Choroid plexus epithelial cell (primary cell): Measurements from ENCODE around the gene EFHC1.

Experiments used
- DNase-seq: peaks from one replicate; pipeline ENCODE4 v3.0.0-alpha.2; 2010; ENCODE audit warnings: low read depth
- H3K4me3 ChIP-seq: 2 replicates; pipeline ENCODE4 v1.5.1; 2011; ENCODE audit warnings: low read depth, mild to moderate bottlenecking, control low read depth, low read length, moderate library complexity
- TF ChIP-seq, protein P1 (sequence below): conservative IDR thresholded peaks from 2 replicates; pipeline ENCODE4 v1.5.1; 2011; ENCODE audit warnings: low read depth, mild to moderate bottlenecking, control low read depth, inconsistent platforms, low read length, moderate library complexity

Gene EFHC1

DNA sequence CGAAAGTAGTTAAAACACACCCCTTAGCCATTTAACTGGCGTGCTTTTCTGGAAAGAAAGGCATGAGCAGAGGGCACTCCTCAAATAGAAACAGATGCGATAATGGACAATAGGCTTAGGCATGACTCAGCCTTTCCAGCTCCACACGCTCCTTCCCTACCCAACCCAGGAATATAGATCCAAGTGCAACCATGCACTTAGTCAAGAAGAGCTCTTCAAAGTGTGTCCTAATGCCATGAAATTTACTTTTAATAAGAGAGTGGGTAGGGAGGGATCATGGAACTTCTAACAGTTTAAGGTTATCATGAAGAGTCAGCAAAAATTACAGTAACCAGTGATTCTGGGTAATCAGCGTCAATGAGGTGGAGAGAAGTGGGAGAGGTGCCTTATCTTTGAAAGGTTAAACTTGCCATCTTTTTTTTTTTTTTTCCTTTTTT lies 2.4 kb upstream of the EFHC1 start:
- no peak overlapping the region for H3K4me3 ChIP-seq
- TF ChIP-seq, protein P1, sequence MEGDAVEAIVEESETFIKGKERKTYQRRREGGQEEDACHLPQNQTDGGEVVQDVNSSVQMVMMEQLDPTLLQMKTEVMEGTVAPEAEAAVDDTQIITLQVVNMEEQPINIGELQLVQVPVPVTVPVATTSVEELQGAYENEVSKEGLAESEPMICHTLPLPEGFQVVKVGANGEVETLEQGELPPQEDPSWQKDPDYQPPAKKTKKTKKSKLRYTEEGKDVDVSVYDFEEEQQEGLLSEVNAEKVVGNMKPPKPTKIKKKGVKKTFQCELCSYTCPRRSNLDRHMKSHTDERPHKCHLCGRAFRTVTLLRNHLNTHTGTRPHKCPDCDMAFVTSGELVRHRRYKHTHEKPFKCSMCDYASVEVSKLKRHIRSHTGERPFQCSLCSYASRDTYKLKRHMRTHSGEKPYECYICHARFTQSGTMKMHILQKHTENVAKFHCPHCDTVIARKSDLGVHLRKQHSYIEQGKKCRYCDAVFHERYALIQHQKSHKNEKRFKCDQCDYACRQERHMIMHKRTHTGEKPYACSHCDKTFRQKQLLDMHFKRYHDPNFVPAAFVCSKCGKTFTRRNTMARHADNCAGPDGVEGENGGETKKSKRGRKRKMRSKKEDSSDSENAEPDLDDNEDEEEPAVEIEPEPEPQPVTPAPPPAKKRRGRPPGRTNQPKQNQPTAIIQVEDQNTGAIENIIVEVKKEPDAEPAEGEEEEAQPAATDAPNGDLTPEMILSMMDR, result no peak
- peak; percentile 57 for DNase-seq

GRCh38 chr6:52418606-52419005 lies 1.5 kb upstream of the EFHC1 start:
- no peak for DNase-seq
- TF ChIP-seq, protein P1, result no peak
- H3K4me3 ChIP-seq, result no peak overlapping the region

DNA sequence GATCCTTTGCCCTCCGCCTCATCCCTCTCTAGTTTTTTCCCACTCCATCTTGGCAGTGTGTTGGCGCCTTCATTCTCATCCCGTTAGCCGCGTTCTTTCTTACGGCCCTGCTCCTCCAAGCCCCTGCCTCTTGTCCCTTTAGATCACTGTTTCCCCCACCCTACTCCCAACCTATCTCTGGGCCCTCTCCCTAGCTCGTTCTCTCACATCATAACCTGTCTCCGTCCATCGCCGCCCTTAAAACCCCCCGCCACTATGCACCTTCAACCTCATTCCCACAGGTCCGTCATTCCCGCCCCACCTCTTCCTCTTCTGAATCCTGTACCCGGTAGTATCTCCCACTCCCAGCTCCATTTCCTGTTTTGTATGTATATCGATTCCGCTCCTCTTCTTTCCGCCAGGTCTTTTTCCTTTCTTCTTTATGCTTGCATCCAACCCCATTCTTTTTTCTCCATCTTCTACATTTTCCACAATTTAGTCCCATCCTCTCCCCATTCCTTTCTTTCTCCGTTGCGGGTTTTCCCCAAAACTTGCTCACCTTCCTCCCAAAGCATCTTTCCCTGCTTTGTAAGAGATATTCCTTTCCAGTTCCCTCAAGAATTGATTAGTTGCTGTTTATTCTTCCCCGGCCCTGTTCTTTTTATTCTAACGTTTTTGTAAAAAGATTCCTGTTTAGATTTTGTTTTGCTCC lies 671 bp downstream of the EFHC1 start:
- DNase-seq, result peak; percentile 38
- TF ChIP-seq, protein P1, result no peak
- peak overlapping the region; percentile 86 for H3K4me3 ChIP-seq

- H3K4me3 ChIP-seq, result no peak overlapping the region
- no peak for DNase-seq
- TF ChIP-seq, protein P1, result no peak
Measured at GRCh38 chr6:52422156-52422555, 2.0 kb downstream of the EFHC1 start.

GRCh38 chr6:52423448-52423847 lies 3.3 kb downstream of the EFHC1 start:
- DNase-seq, result peak; percentile 8
- no peak overlapping the region for H3K4me3 ChIP-seq
- TF ChIP-seq, protein P1, result no peak

- peak; percentile 90 for DNase-seq
- TF ChIP-seq, protein P1, result no peak
- H3K4me3 ChIP-seq, result no peak overlapping the region
Measured at GRCh38 chr6:52423971-52424381, 3.8 kb downstream of the EFHC1 start.

DNA sequence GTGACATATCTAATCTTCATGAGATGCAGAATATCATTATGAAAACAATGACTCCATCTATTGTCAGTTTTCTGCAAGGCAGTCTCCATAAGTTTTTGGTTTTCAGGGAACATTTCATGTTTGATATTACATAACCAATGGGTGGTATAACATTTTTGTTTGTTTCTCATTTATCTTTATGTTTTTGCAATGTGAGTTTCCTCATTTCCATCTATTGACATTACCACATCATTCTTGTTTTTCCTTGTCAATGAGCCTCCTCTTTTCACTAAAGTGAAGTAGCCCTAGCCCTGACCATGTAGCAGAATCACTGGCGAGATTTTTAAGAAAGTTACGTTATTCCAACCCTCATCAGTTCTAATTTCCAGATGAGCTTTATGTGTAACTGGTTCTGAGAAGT lies 4.4 kb downstream of the EFHC1 start:
- TF ChIP-seq, protein P1, result no peak
- no peak overlapping the region for H3K4me3 ChIP-seq
- DNase-seq, result no peak
